H1 (cell line): ENCODE measurements around the gene ADIPOR1. TPM values are rescaled to one million over a fixed set of nuclear protein-coding genes. Genes with fewer than 3 reads are reported as not detected.
A peak's percentile ranks its signal among the peaks of the same experiment; 100 is the strongest.

ENCODE experiments used
- CHD1 ChIP-seq: IDR thresholded peaks from 2 replicates; pipeline ENCODE4 v1.6.1; 2012; ENCODE audit warnings: low read depth, low read length, improper control_type of control experiment
- CHD7 ChIP-seq: fragments of 300-600 bp; sonication (generic); IDR thresholded peaks from 2 replicates; pipeline ENCODE4 v1.7.1; 2012; ENCODE audit warnings: low read length, moderate library complexity, mild to moderate bottlenecking, inconsistent platforms; ENCODE audit not compliant: insufficient replicate concordance
- CTBP2 ChIP-seq: IDR thresholded peaks from 2 replicates; pipeline ENCODE4 v1.7.0; 2011; ENCODE audit warnings: borderline replicate concordance, mild to moderate bottlenecking, moderate library complexity, mixed read lengths, low read length; ENCODE audit not compliant: insufficient read depth, insufficient read length
- KDM4A ChIP-seq: IDR thresholded peaks from one replicate; pipeline ENCODE4 v1.7.1; 2012; ENCODE audit warnings: low read depth, mild to moderate bottlenecking, moderate library complexity, low read length, inconsistent platforms; ENCODE audit not compliant: severe bottlenecking
- MAFK ChIP-seq: IDR thresholded peaks from 2 replicates; pipeline ENCODE4 v1.6.1; 2012; ENCODE audit warnings: low read depth, mild to moderate bottlenecking, improper control_type of control experiment, low read length
- RBBP5 ChIP-seq: IDR thresholded peaks from 2 replicates; pipeline ENCODE4 v1.7.1; 2012; ENCODE audit warnings: low read depth, mild to moderate bottlenecking, inconsistent platforms, low read length, moderate library complexity, borderline replicate concordance
- SP4 ChIP-seq: IDR thresholded peaks from 2 replicates; pipeline ENCODE4 v1.6.1; 2012; ENCODE audit warnings: low read length, inconsistent platforms
- ZNF274 ChIP-seq: IDR thresholded peaks from 2 replicates; pipeline ENCODE4 v1.7.0; 2012; ENCODE audit warnings: low read length, borderline replicate concordance; ENCODE audit errors: extremely low read depth
- polyA plus RNA-seq, 7 experiments: library from polyadenylated mRNA; depleted of rRNA in 3 of 7; stranded (reverse) in 5 of 7; unstranded in 2 of 7; fragments of >200 nt in 5 of 7; fragments of 200-250 nt in 2 of 7; gene quantifications; 1 replicate in 5 of 7; 2 replicates in 1 of 7; 4 replicates in 1 of 7; pipeline versions ENCODE4 v1.2.1 to v1.2.3, GENCODE V29; 2011 to 2013; ENCODE audit warnings: missing spikeins in 2 of 7, mixed read lengths in 2 of 7
- total RNA-seq: library from RNA; stranded (reverse); fragmentation: NEBNext Ultra II Directional; extraction: Animal tissue kit (Norgen Biotek cat#: 25700); gene quantifications from 2 replicates; pipeline ENCODE4 v1.2.1, GENCODE V29; 2021
- TF ChIP-seq, protein P1 (sequence below): IDR thresholded peaks from 2 replicates; pipeline ENCODE4 v1.6.1; 2011; ENCODE audit warnings: low read depth, mild to moderate bottlenecking, low read length; ENCODE audit not compliant: insufficient read depth

The ADIPOR1 gene
- total and polyA plus RNA-seq, 2 of the 8 experiments (the other 6 are each of a cell fraction or from before 2014, with no cell fraction given): 69.8 to 118 TPM

DNA sequence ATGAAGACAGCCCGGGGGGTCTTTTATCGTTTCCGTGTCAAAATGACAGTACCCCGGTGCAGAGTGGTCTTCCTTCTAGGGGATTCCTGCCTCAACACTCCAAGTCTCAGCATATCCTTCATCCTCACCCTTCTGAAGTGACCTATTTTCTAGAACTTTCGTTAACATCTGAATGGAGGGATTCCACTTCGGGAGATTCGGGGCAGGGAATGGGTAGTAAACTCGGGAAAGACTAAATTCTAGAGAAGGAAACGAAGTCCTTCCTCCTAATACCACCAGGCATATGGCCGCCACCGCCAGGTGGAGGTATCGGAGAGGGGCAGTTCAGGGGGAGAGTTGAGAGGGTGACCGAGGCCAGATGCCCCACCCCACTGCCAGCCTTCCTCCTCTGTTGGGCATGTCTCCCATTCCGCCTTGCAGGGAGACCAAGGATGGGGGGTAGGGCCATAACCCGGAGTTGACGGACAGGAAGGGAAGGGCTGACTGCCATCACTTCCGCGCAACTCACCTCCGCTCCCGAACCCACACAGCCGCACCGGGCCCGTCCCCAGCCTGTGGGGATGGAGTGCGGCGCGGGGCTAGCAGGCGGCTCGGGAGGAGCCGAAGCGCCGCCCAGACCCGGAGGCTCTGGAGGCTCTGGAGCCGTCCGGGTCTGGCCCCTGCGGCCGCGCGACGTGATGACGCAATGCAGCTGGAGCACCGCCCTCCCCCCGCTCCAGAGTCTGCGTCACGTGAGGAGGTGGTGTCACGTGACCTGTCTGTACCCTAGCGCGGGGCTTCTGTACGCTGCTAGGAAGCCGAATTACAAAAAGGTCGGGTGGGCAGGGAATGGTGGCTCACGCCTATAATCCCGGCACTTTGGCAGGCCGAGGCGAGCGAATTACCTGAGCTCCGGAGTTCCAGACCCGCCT is 31.3 kb downstream of the ADIPOR1 start, which contains the start of gene KLHL12 (continued):
- TF ChIP-seq CHD7 (no peak), MAFK (no peak), KDM4A (peak; percentile 77), CTBP2 (peak; percentile 64), SP4 (peak; percentile 99), ZNF274 (no peak), CHD1 (no peak), RBBP5 (peak; percentile 99)
- TF ChIP-seq, protein P1, sequence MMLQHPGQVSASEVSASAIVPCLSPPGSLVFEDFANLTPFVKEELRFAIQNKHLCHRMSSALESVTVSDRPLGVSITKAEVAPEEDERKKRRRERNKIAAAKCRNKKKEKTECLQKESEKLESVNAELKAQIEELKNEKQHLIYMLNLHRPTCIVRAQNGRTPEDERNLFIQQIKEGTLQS: peak; percentile 100
